Hepatocyte (in vitro differentiated cells): ENCODE measurements around the gene IRAK1.

Experiments used
- CTCF ChIP-seq: fragments of 200-600 bp; sonication (generic); IDR thresholded peaks from 2 replicates; pipeline ENCODE4 v1.5.1; 2016; ENCODE audit warnings: antibody characterized with exemption, mild to moderate bottlenecking; ENCODE audit not compliant: poor library complexity
- EZH2phosphoT487 ChIP-seq: fragments of 200-600 bp; sonication (generic); IDR thresholded peaks from one replicate; pipeline ENCODE4 v1.6.1; 2018; ENCODE audit warnings: antibody characterized with exemption, mild to moderate bottlenecking, low read depth, moderate library complexity; ENCODE audit not compliant: unreplicated experiment, severe bottlenecking

GRCh38 chrX:154002215-154002719 lies 17.4 kb downstream of the IRAK1 start:
- TF ChIP-seq EZH2phosphoT487 (no peak), CTCF (no peak)
